DND-41 (cell line): ENCODE data around the gene PPP4R3C.

ENCODE experiments used
- EZH2 ChIP-seq: IDR thresholded peaks from 3 replicates; pipeline ENCODE4 v1.6.1; 2012; ENCODE audit warnings: borderline replicate concordance, low read depth, mild to moderate bottlenecking, moderate library complexity, low read length, inconsistent platforms; ENCODE audit not compliant: severe bottlenecking
- TF ChIP-seq, protein P1 (sequence below): IDR thresholded peaks from 2 replicates; pipeline ENCODE4 v1.5.1; 2012; ENCODE audit warnings: borderline replicate concordance, low read length, moderate library complexity, mild to moderate bottlenecking; ENCODE audit not compliant: poor library complexity, severe bottlenecking; ENCODE audit errors: extremely low read depth

DNA sequence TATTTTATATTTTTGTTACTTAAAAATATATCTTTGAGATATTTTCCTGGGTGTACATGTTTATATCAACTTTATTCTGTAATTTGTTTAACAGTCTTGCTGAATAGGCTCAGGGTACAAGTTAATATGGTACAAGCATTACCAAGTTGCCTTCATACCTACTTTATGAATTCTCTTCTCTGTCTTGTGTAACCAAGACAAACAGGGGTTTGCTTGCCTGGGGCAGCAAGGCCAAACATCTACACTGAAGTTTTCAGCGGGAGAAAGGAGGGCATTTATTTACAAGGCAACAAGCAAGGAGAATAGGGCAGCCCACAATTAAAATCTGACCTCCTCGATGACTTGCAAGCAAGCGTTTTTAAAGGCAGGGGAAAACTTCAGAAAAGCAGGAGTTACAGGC lies 24.2 kb downstream of the PPP4R3C start:
- TF ChIP-seq, protein P1, sequence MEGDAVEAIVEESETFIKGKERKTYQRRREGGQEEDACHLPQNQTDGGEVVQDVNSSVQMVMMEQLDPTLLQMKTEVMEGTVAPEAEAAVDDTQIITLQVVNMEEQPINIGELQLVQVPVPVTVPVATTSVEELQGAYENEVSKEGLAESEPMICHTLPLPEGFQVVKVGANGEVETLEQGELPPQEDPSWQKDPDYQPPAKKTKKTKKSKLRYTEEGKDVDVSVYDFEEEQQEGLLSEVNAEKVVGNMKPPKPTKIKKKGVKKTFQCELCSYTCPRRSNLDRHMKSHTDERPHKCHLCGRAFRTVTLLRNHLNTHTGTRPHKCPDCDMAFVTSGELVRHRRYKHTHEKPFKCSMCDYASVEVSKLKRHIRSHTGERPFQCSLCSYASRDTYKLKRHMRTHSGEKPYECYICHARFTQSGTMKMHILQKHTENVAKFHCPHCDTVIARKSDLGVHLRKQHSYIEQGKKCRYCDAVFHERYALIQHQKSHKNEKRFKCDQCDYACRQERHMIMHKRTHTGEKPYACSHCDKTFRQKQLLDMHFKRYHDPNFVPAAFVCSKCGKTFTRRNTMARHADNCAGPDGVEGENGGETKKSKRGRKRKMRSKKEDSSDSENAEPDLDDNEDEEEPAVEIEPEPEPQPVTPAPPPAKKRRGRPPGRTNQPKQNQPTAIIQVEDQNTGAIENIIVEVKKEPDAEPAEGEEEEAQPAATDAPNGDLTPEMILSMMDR = no peak
- no peak for TF ChIP-seq EZH2
